Gastrocnemius medialis (tissue), 4 donors: Measurements from ENCODE around the gene YY1AP1.

ENCODE experiments used
- POLR2A ChIP-seq, 2 donors: fragments of 450-650 bp; IDR thresholded peaks; one replicate each; pipeline ENCODE4 v1.6.1; 2017; ENCODE audit warnings: antibody characterized with exemption in 2 of 2, mild to moderate bottlenecking in 2 of 2, moderate library complexity in 2 of 2
- TF ChIP-seq, protein P1 (sequence below), 5 experiments: fragments of 450-650 bp in 3 of 5; fragments of 200-600 bp in 2 of 5; sonication (generic) in 2 of 5; IDR thresholded peaks in 4 of 5; conservative IDR thresholded peaks in 1 of 5; 1 replicate in 4 of 5; 2 replicates in 1 of 5; pipeline ENCODE4 v1.5.1; 2016 to 2019; ENCODE audit warnings: antibody characterized with exemption in 5 of 5, mild to moderate bottlenecking in 3 of 5, moderate library complexity in 3 of 5

DNA sequence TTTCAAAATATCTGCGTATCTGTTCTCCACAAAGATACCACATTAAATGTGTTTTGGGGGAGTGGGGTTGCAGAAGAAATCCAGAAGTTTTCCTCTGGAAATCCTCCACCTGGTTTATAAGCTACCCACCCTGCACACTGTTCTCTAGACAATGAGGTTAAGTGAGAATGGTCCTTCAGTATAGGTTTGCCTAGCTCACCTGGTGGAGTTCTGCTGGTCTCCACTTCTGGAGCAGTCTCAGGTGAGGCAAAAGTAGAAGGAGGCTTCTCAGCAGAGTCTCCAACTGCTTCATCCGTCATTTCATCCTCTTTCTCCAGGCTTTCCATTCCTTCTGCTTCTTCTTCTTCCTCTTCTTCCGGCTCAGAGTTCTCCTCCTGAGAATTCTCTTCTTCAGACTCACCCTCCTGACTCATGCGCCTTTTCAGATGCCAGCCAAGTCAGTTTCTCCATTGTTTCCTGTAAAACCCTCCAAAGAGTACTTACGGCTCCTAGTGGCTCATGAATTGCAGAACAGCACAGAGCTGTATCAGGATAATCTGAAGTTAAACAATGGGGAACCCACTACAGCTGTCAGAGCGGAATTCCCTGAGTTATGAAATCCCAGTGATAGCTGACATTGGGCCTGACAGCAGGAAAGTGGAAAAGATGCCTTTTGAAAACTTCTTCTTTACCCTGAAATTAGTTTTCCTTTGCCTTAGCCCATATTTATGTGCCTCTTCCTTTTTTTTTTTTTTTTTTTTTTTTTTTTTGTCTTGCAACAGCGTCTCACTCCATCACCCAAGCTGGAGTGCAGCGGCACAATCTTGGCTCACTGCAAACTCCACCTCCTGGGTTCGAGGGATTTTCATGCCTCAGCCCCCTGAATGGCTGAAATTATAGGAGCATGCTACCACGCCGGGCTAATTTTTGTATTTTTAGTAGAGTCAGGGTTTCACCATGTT is 40.1 kb downstream of the YY1AP1 start:
- no peak for TF ChIP-seq POLR2A (IDR thresholded peaks at IDR 0.05)
- TF ChIP-seq, protein P1, sequence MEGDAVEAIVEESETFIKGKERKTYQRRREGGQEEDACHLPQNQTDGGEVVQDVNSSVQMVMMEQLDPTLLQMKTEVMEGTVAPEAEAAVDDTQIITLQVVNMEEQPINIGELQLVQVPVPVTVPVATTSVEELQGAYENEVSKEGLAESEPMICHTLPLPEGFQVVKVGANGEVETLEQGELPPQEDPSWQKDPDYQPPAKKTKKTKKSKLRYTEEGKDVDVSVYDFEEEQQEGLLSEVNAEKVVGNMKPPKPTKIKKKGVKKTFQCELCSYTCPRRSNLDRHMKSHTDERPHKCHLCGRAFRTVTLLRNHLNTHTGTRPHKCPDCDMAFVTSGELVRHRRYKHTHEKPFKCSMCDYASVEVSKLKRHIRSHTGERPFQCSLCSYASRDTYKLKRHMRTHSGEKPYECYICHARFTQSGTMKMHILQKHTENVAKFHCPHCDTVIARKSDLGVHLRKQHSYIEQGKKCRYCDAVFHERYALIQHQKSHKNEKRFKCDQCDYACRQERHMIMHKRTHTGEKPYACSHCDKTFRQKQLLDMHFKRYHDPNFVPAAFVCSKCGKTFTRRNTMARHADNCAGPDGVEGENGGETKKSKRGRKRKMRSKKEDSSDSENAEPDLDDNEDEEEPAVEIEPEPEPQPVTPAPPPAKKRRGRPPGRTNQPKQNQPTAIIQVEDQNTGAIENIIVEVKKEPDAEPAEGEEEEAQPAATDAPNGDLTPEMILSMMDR (IDR thresholded peaks at IDR 0.05 in 4 of 5, conservative IDR thresholded peaks at IDR 0.05 in 1 of 5) = peak in 1 of 5 experiments; percentile 25
